Upper lobe of left lung (tissue), 4 donors: ENCODE measurements around the gene LRBA.

Experiments
- POLR2AphosphoS5 ChIP-seq, 2 donors: sonication (generic); formaldehyde crosslinking; IDR thresholded peaks; one replicate each; pipeline ENCODE4 v1.5.1; 2017; ENCODE audit warnings: antibody characterized with exemption in 2 of 2
- TF ChIP-seq, protein P1 (sequence below), 6 experiments: fragments of 450-650 bp in 4 of 6; fragments of 200-600 bp in 2 of 6; sonication (generic) in 2 of 6; IDR thresholded peaks; one replicate each; pipeline ENCODE4 v1.5.1; 2016 to 2019; ENCODE audit warnings: antibody characterized with exemption in 6 of 6

DNA sequence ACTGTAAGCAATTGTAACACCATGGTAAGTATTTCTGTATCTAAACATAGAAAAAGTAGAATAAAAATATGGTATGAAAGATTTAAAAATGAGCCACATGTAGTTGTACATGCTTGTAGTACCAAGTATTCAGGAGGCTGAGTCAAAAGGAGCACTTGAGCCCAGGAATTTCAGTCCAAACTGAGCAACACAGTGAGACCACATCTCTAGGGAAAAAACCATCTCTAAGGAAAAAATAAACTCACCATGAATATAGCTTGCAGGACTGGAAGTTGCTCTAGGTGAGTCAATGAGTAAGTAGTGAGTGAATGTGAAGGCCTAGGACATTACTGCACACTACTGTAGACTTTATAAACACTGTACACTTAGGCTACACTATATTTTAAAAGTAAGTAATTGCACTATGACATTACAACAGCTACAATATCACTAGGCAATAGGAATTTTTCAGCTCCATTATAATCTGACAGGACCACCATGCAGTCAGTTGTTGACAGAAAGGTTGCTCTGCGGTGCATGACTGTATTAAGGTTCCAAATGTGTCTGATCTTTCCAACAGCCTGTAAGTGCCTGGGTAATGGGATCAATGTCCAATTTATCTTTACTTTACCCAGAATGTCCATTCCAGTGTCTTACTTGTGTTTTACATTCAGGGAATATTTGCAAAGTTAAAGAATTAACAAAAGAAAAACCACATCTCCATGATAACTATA lies 28.9 kb upstream of the LRBA start:
- TF ChIP-seq, protein P1, sequence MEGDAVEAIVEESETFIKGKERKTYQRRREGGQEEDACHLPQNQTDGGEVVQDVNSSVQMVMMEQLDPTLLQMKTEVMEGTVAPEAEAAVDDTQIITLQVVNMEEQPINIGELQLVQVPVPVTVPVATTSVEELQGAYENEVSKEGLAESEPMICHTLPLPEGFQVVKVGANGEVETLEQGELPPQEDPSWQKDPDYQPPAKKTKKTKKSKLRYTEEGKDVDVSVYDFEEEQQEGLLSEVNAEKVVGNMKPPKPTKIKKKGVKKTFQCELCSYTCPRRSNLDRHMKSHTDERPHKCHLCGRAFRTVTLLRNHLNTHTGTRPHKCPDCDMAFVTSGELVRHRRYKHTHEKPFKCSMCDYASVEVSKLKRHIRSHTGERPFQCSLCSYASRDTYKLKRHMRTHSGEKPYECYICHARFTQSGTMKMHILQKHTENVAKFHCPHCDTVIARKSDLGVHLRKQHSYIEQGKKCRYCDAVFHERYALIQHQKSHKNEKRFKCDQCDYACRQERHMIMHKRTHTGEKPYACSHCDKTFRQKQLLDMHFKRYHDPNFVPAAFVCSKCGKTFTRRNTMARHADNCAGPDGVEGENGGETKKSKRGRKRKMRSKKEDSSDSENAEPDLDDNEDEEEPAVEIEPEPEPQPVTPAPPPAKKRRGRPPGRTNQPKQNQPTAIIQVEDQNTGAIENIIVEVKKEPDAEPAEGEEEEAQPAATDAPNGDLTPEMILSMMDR (IDR thresholded peaks at IDR 0.05): no peak
- no peak for TF ChIP-seq POLR2AphosphoS5 (IDR thresholded peaks at IDR 0.05)
